Measurements from ENCODE around the gene ZNF576. TPM values are rescaled to one million over a fixed set of nuclear protein-coding genes. Genes with fewer than 3 reads are reported as not detected.

Gene ZNF576
- total and polyA plus RNA-seq, 2 of the 13 experiments (the other 11 are each of a cell fraction or from before 2014, with no cell fraction given): 7.2 to 9.6 TPM

GRCh38 chr19:43619262-43620060 lies 23.1 kb downstream of the ZNF576 start, which contains the start of gene ZNF428 (continued):
- TF ChIP-seq ZNF362 (CRISPR knock-in tag; IDR thresholded peaks at IDR 0.05; ENCODE audit: borderline replicate concordance) (peak; percentile 23; the same call in 1 of the 2 replicates), PRDM4 (CRISPR knock-in tag; IDR thresholded peaks at IDR 0.05; ENCODE audit: borderline replicate concordance) (no peak), RBFOX2 (IDR thresholded peaks at IDR 0.05; ENCODE audit: low read depth, low read length) (peak; percentile 99), SAFB2 (CRISPR knock-in tag; IDR thresholded peaks at IDR 0.05; ENCODE audit: borderline replicate concordance, low read depth) (peak; percentile 88), POGK (CRISPR knock-in tag; conservative IDR thresholded peaks at IDR 0.05) (peak; percentile 90), ZNF746 (CRISPR knock-in tag; IDR thresholded peaks at IDR 0.05) (0 out of 2 replicates have a peak, but pooled peaks have one; percentile 56), PHF5A (CRISPR knock-in tag; IDR thresholded peaks at IDR 0.05; ENCODE audit: low read depth, unreplicated experiment) (peak; percentile 30), SIN3B (IDR thresholded peaks at IDR 0.05; ENCODE audit: low read length) (no peak), HOMEZ (CRISPR knock-in tag; IDR thresholded peaks at IDR 0.05; ENCODE audit: low read depth) (no peak), MXD4 (CRISPR knock-in tag; IDR thresholded peaks at IDR 0.05) (no peak; the same call in 1 of the 2 replicates), ZNF337 (CRISPR knock-in tag; IDR thresholded peaks at IDR 0.05; ENCODE audit: borderline replicate concordance, low read depth) (no peak), AKAP8 (CRISPR knock-in tag; IDR thresholded peaks at IDR 0.05) (no peak), NFATC3 (CRISPR knock-in tag; IDR thresholded peaks at IDR 0.05) (no peak)
- TF ChIP-seq, protein P1, sequence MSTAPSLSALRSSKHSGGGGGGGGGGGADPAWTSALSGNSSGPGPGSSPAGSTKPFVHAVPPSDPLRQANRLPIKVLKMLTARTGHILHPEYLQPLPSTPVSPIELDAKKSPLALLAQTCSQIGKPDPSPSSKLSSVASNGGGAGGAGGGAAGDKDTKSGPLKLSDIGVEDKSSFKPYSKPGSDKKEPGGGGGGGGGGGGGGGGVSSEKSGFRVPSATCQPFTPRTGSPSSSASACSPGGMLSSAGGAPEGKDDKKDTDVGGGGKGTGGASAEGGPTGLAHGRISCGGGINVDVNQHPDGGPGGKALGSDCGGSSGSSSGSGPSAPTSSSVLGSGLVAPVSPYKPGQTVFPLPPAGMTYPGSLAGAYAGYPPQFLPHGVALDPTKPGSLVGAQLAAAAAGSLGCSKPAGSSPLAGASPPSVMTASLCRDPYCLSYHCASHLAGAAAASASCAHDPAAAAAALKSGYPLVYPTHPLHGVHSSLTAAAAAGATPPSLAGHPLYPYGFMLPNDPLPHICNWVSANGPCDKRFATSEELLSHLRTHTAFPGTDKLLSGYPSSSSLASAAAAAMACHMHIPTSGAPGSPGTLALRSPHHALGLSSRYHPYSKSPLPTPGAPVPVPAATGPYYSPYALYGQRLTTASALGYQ (CRISPR knock-in tag; IDR thresholded peaks at IDR 0.05): peak; percentile 82; the same call in 1 of the 2 replicates
- TF ChIP-seq, protein P2, sequence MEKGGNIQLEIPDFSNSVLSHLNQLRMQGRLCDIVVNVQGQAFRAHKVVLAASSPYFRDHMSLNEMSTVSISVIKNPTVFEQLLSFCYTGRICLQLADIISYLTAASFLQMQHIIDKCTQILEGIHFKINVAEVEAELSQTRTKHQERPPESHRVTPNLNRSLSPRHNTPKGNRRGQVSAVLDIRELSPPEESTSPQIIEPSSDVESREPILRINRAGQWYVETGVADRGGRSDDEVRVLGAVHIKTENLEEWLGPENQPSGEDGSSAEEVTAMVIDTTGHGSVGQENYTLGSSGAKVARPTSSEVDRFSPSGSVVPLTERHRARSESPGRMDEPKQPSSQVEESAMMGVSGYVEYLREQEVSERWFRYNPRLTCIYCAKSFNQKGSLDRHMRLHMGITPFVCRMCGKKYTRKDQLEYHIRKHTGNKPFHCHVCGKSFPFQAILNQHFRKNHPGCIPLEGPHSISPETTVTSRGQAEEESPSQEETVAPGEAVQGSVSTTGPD (CRISPR knock-in tag; IDR thresholded peaks at IDR 0.05): no peak
